ENCODE measurements around the gene MIF.

GRCh38 chr22:23913306-23913660 lies 19.1 kb downstream of the MIF start:
- TF ChIP-seq CTCF (conservative IDR thresholded peaks at IDR 0.05; ENCODE audit: low read depth, low read length) = no peak
- TF ChIP-seq RAD21 (IDR thresholded peaks at IDR 0.05; ENCODE audit: low read length) = no peak
- TF ChIP-seq CHD1 (IDR thresholded peaks at IDR 0.05; ENCODE audit: low read depth, low read length) = no peak
- TF ChIP-seq POLR2A (IDR thresholded peaks at IDR 0.05; ENCODE audit: low read depth, low read length) = no peak
- no peak for TF ChIP-seq ELK1 (IDR thresholded peaks at IDR 0.05; ENCODE audit: borderline replicate concordance, low read depth, low read length)
- TF ChIP-seq RFX5 (IDR thresholded peaks at IDR 0.05; ENCODE audit: low read depth, low read length) = no peak
- no peak for TF ChIP-seq FOS (IDR thresholded peaks at IDR 0.05; ENCODE audit: low read depth, low read length)
- no peak for TF ChIP-seq SMC3 (IDR thresholded peaks at IDR 0.05; ENCODE audit: low read depth, low read length)
- TF ChIP-seq BHLHE40 (IDR thresholded peaks at IDR 0.05; ENCODE audit: low read depth, low read length) = no peak
- no peak for TF ChIP-seq MAZ (IDR thresholded peaks at IDR 0.05; ENCODE audit: borderline replicate concordance, low read depth, low read length)
